GM12874 (cell line): ENCODE results near the gene CMPK1.

Experiments
- TF ChIP-seq, protein P1 (sequence below): IDR thresholded peaks from 2 replicates; pipeline ENCODE4 v1.5.1; 2011; ENCODE audit warnings: low read depth, mild to moderate bottlenecking, control low read depth, low read length, moderate library complexity; ENCODE audit not compliant: insufficient read depth

The CMPK1 gene

DNA sequence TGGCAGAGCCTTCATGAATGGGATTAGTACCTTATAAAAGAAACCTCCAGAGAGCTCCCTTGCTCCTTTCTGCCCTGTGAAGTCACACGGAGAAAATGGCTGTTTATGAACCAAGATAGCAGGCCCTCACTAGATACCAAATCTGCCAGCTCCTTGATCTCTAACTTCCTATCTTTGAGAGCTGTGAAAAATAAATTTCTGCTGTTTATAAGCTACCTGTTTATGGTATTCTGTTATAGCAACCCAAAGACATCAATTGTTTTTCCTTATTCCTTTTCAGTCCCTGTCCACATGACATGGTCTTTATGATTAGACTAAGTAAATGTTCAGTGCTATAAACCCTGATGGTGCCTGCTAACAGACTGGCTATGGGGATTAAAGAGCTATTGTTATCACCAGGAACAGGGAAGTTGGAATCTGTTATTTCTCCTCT lies 10.0 kb upstream of the CMPK1 start:
- TF ChIP-seq, protein P1, sequence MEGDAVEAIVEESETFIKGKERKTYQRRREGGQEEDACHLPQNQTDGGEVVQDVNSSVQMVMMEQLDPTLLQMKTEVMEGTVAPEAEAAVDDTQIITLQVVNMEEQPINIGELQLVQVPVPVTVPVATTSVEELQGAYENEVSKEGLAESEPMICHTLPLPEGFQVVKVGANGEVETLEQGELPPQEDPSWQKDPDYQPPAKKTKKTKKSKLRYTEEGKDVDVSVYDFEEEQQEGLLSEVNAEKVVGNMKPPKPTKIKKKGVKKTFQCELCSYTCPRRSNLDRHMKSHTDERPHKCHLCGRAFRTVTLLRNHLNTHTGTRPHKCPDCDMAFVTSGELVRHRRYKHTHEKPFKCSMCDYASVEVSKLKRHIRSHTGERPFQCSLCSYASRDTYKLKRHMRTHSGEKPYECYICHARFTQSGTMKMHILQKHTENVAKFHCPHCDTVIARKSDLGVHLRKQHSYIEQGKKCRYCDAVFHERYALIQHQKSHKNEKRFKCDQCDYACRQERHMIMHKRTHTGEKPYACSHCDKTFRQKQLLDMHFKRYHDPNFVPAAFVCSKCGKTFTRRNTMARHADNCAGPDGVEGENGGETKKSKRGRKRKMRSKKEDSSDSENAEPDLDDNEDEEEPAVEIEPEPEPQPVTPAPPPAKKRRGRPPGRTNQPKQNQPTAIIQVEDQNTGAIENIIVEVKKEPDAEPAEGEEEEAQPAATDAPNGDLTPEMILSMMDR, result no peak

DNA sequence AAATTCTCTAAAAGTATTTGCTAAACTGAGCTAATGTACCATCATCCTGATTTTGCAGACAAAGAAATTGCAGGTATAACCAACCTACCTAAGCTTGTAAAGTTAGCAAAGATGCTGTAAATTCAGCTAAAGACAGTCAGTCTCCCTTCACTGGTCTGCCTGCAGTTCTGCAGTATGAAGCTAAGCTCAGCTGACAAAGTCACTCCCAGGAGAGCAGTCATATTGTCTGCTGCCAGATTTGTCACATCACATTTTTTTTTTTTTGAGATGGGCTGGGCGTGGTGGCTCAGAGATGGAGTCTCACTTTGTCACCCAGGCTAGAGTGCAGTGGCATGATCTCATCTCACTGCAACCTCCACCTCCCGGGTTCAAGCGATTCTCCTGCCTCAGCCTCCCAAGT lies 8.9 kb upstream of the CMPK1 start:
- TF ChIP-seq, protein P1, result no peak

DNA sequence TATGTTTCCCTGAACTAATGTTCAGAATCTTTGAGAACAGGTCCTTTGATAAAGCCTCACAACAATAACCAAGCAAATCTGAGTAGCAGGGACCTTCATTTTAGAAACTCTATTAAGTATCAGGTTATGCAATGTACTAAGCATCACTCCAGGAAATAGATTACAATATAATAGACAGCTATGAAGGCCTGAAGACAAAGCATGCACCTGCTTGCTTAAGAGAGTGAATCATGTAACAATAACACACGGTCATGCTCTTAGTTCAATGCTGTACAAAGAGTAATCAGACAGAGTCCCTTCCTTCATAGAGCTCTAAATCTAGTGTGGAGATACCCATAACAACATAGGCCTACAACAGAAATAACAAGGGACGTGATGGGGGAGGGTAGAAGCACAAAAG lies 8.1 kb upstream of the CMPK1 start:
- TF ChIP-seq, protein P1, result no peak

DNA sequence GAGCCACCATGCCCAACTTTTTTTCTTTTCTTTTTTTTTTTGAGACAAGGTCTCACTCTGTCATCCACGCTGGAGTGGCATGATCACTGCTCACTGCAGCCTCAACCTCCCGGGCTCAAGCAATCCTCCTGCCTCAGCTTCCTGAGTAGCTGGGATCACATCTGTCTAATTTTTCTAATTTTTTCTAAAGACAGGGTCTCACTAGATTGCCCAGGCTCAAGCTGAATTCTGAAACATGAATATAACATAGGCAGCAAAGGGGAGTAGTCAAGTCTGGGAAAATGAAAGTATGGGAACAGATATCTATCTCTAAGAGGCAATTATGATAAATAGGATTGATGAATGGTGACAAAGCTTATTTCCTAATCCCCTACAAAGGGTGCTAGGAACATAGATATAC lies 7.3 kb upstream of the CMPK1 start:
- TF ChIP-seq, protein P1, result no peak

DNA sequence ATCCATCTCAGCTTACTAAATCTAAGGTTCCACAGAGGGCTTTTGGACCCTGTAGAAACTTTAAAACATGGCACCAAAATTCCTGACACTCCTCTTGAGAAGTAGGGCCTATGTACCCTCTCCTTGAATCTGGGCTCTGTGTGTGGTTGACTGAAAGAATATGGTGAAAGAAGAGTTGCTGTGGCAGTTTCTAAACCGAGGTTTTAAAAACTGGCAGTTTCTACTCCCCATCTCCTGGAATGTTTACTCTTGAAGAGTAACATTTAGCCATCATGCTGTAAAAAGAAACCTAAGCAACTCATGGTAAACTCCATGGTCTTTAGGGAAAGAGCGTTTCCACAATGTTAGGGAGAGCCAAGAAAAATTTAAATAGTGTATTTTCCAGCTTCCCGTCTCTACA lies 4.6 kb upstream of the CMPK1 start:
- TF ChIP-seq, protein P1, result no peak

DNA sequence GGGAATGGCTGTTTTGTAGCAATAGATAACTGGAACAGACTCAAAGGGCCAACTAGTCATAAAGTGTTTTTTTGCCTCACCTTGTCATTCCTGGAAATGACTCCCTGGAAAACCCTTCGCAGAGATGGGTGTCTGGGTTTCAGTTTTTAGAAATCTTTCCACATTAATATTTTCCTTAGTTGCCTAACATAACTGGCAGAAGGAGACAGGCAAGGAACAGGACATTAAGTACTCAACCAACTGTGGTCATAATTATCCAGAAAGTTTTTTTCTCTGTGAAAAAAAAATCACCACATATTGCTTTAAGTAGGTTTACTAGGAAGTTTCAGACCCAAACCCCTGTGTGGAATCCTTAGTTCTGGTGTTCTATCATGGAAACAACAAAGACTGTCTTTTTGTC lies 3.4 kb upstream of the CMPK1 start:
- TF ChIP-seq, protein P1, result no peak

DNA sequence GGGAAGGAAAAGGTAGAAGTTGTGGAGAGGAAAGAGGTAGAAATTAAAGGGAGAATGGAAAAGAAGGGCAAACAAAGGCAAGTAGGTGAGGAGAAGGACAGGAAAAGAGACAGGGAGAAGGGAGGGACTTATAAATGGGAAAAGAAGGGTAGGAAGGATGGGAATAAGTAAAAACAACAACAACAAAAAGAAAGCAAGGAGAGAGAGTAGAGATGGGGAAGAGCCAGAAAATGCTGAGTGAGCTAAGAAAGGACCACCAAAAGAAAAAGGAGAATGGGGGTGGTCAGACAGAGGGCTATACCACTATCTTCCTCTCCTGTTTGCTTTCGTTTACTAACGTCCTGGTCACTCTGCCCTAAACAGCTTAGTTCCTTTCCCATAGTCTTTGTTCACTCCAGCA lies 1.7 kb upstream of the CMPK1 start:
- TF ChIP-seq, protein P1, result no peak
